NB4 (cell line): ENCODE results near the gene ZFP1.

ENCODE experiments used
- DNase-seq: peaks from one replicate; pipeline ENCODE4 v3.0.0; 2010; ENCODE audit warnings: low read depth
- H3K4me3 ChIP-seq: one replicate; pipeline ENCODE4 v1.5.1; 2011; ENCODE audit warnings: mild to moderate bottlenecking, low read depth, low read length, moderate library complexity
- MYC ChIP-seq: IDR thresholded peaks from 2 replicates; pipeline ENCODE4 v1.6.1; 2011; ENCODE audit warnings: low read depth, low read length
- POLR2A ChIP-seq: IDR thresholded peaks from 2 replicates; pipeline ENCODE4 v1.6.1; 2011; ENCODE audit warnings: mild to moderate bottlenecking; ENCODE audit not compliant: insufficient read length; ENCODE audit errors: extremely low read depth
- TF ChIP-seq, protein P1 (sequence below): IDR thresholded peaks from one replicate; pipeline ENCODE4 v1.5.1; 2012; ENCODE audit warnings: low read depth, low read length
- TF ChIP-seq, protein P2 (sequence below): IDR thresholded peaks from 2 replicates; pipeline ENCODE4 v1.6.1; 2011; ENCODE audit warnings: low read depth, low read length

The ZFP1 gene

DNA sequence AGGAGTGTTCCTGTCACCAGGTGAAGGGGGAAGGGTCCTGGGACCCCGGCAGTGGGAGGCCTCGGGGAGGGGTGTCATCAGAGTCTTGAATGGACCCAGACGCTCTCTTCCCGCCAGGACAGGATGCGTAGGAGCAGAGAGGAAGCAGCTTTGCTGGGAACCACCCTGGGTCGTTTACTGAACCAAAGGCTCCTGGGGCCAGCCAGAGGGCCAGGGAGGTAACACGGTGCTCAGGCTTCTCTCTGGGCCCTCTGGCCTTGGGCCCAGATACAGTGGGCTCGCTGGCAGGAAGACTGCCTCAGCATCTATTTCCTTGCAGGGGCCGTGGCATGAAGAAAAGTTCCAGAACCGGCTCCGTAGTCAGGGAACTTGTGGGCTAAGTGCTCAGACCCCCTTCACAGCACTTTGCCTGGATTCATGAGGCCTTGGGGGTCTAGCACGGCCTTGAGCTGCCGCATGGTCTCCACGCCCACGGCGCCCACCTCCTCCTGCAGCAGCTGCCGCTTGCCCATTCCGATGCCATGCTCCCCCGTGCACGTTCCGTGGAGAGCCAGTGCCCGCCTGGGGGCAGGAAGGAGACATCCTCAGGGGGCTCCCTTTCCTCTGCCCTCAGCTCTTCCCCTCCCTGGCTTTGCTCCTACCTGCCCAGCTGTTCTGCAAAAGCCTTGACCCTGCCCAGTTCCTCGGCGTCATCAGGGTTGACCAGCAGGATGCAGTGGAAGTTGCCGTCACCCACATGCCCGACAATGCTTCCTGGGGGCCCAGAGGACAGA is 36.2 kb upstream of the ZFP1 start:
- no peak overlapping the region for H3K4me3 ChIP-seq
- no peak for DNase-seq
- TF ChIP-seq, protein P1, sequence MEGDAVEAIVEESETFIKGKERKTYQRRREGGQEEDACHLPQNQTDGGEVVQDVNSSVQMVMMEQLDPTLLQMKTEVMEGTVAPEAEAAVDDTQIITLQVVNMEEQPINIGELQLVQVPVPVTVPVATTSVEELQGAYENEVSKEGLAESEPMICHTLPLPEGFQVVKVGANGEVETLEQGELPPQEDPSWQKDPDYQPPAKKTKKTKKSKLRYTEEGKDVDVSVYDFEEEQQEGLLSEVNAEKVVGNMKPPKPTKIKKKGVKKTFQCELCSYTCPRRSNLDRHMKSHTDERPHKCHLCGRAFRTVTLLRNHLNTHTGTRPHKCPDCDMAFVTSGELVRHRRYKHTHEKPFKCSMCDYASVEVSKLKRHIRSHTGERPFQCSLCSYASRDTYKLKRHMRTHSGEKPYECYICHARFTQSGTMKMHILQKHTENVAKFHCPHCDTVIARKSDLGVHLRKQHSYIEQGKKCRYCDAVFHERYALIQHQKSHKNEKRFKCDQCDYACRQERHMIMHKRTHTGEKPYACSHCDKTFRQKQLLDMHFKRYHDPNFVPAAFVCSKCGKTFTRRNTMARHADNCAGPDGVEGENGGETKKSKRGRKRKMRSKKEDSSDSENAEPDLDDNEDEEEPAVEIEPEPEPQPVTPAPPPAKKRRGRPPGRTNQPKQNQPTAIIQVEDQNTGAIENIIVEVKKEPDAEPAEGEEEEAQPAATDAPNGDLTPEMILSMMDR = no peak
- no peak for TF ChIP-seq POLR2A
- TF ChIP-seq, protein P2, sequence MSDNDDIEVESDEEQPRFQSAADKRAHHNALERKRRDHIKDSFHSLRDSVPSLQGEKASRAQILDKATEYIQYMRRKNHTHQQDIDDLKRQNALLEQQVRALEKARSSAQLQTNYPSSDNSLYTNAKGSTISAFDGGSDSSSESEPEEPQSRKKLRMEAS = no peak

DNA sequence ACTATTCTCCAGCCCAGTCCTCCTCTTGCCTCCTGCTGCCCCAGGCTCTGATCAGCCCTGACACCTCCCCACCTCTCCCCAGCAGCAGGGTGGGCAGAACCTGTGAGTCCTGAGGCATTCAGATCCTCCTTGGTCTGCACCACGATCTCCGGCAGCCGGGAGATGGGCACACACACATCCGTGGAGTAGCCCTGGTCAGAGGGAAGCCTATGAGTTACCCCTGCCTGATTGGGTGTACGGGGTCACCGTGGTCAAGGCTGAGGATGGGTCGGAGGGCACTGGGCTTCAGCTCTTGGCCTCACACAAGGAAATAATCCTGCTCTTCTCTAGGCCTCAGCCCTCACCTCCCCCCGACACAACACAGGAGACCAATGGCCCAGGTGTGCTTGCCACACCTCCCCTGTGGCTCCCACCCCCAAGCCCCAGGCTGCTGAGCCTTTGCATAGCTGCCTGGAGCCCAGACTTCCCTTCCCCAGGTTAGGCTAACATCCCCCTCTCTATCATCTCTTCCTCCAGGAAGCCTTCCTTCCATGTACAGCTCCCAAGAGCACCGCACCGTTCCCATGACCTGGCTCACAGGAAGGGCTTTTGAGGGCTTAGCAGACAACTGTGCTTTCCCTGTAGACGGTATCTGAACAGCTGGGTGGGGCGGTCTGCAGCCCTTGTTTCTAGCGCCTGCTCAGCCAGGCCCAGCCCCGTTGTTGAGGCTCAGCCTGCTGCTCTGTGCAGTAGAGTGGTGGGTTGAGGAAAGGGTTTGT is 35.4 kb upstream of the ZFP1 start:
- no peak overlapping the region for H3K4me3 ChIP-seq
- TF ChIP-seq POLR2A = no peak
- no peak for TF ChIP-seq MYC
- TF ChIP-seq, protein P1 = no peak
- TF ChIP-seq, protein P2 = no peak
- DNase-seq = no peak

DNA sequence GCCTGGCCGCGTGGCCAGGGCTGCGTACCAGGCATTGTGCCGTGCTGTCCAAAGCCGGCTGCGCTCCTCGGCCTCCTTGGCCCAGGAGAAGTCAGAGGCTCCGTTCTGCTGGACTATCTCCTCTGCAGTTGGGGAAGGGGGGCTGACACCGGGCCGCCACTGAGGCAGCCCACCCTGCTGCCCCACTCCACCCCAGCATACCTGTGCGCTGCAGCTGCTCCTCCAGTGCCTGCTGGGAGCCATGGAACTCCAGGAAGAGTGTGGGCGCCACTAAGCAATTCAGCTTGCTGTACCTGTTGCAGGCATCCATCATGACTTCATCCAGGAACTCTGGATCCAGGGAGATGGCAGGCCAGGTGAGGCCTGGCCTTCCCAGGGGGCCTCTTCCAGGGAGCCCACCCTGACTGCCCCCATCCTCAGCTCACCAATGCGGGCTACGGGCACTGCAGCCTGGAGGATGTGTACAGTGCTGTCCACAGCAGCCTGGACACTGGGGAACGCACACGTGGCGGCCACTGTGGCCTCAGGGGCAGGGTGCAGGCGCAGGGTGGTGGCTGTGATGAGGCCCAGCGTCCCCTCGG is 34.7 kb upstream of the ZFP1 start:
- DNase-seq = no peak
- H3K4me3 ChIP-seq = no peak overlapping the region
- TF ChIP-seq POLR2A = no peak
- TF ChIP-seq MYC = no peak
- TF ChIP-seq, protein P2 = no peak
- TF ChIP-seq, protein P1 = no peak

DNA sequence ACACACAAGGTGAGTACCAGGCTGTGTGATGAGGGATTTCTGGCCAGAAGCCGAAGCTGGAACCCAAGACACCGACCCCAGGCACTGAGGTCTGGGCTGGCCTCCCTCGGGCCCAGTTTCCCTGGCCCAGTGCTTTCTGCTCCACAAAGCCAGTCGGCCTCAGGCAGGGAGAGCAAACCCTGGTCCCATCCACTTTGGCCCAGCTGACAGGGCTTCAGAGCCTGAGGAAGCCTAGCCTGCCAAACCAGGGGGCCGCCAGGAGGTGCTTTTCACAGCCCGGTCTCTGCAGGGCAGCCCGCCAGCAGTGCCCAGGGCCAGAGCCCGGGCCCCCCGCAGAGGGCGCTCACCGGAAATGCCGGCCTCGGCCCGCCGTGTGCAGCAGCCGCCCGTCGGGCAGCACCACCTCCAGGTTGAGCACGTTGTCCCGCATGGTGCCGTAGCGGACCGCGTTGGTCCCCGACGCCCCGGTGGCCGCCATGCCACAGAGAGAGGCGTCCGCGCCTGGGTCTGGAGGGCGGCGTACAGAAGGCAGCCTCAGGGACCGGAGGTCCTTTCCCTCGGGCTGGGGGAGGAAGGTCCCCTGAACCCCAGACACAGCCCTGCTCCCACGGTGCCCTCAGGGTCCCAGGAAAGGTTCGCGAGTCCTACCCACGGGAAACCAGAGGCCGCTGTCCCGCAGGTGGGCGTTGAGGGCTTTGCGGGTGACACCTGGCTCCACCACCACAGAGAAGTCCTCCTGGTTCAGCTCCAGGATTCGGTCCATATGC is 34.0 kb upstream of the ZFP1 start:
- no peak for DNase-seq
- TF ChIP-seq POLR2A (no peak), MYC (no peak)
- TF ChIP-seq, protein P1 = no peak
- TF ChIP-seq, protein P2 = no peak
- H3K4me3 ChIP-seq = no peak overlapping the region

DNA sequence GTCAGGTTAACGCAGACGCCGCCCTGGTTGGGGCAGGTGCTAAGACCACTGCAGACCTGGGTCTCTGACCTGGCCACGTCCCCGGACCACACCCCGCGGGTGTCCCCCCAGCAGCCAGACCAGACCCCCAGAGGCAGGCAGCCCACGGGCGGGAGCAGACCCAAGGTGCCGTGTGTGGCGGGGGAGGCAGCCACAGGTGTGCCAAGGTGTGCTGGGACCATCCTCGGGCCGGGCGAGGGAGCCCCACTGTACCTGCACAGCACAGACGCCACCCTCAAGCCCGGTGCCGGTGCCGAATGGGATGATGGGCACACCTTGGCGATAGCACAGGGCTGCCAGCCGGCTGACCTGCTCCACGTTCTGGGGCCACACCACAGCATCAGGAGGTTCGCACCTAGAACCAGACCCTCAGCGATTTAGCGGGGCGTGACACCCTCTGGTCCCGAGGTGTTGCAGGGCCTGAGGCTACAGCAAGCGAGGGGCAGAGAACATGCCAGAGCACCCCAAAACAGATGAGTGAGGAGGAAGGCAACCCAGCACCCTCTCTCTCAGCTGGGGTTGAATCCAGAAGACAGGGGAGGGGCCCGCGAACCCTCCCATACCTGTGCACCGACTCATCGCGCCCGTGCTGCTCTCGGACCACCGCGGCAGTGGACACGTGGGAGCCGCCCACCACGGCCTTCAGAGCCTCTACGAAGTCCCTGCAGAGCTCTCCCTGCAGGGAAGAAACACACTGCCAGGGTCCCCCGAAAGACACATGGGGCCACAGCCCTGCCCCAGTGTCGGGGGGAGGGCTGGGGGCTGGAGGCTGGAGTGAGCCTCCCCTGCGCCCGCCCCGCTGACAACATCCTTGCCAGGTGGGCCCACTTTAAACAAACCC is 33.1 kb upstream of the ZFP1 start:
- TF ChIP-seq, protein P2 = no peak
- no peak for TF ChIP-seq POLR2A
- TF ChIP-seq, protein P1 = no peak
- no peak for TF ChIP-seq MYC
- DNase-seq = no peak
- no peak overlapping the region for H3K4me3 ChIP-seq
